MM.1S (cell line): ENCODE data around the gene USF3.

Experiments used
- CTCF ChIP-seq: fragments of 300-600 bp; sonication (generic); IDR thresholded peaks from 2 replicates; pipeline ENCODE4 v1.5.1; 2016; ENCODE audit warnings: antibody characterized with exemption, low read length, mixed read lengths
- EZH2 ChIP-seq: fragments of 300-600 bp; sonication (generic); optimal IDR thresholded peaks from 2 replicates; pipeline ENCODE3; 2017; ENCODE audit warnings: low read depth, mild to moderate bottlenecking, antibody characterized with exemption, low read length, mixed read lengths
- EZH2phosphoT487 ChIP-seq: fragments of 300-600 bp; sonication (generic); IDR thresholded peaks from 2 replicates; pipeline ENCODE4 v1.6.1; 2018; ENCODE audit warnings: antibody characterized with exemption, low read length

GRCh38 chr3:113695786-113696645 lies at the start of gene USF3:
- TF ChIP-seq EZH2 (no peak), CTCF (no peak), EZH2phosphoT487 (no peak)
